Neural cell (in vitro differentiated cells): ENCODE data around the gene ZNF70. TPM values are rescaled to one million over a fixed set of nuclear protein-coding genes. Genes with fewer than 3 reads are reported as not detected.

Experiments used
- H2AFZ ChIP-seq: fragments of 200-600, 300-800 bp; sonication (generic), shearing (Covaris generic); 2 replicates; pipeline ENCODE4 v1.6.0; 2014; ENCODE audit warnings: low read depth, mild to moderate bottlenecking, antibody characterized with exemption, low read length, moderate library complexity
- H3F3A ChIP-seq: fragments of 200-600 bp; shearing (Covaris generic); 2 replicates; pipeline ENCODE4 v1.6.1; 2016; ENCODE audit warnings: mild to moderate bottlenecking, moderate library complexity, mixed read lengths, antibody characterized with exemption, low read length; ENCODE audit not compliant: insufficient read depth, poor library complexity, severe bottlenecking
- H3K27ac ChIP-seq: fragments of 200-600, 300-800 bp; sonication (generic), shearing (Covaris generic); 2 replicates; pipeline ENCODE4 v1.5.1; 2014; ENCODE audit warnings: mild to moderate bottlenecking, low read length, moderate library complexity
- H3K27me3 ChIP-seq: fragments of 300-800, 200-600 bp; sonication (generic), shearing (Covaris generic); 2 replicates; pipeline ENCODE4 v1.6.0; 2014; ENCODE audit warnings: mild to moderate bottlenecking, low read depth, low read length, moderate library complexity; ENCODE audit not compliant: insufficient read depth
- H3K36me3 ChIP-seq: fragments of 300-800, 200-600 bp; sonication (generic), shearing (Covaris generic); 2 replicates; pipeline ENCODE4 v1.5.1; 2014; ENCODE audit warnings: mild to moderate bottlenecking, antibody characterized with exemption, low read length, moderate library complexity; ENCODE audit not compliant: insufficient read depth
- H3K4me2 ChIP-seq: fragments of 300-800, 200-600 bp; sonication (generic), shearing (Covaris generic); 2 replicates; pipeline ENCODE4 v1.6.0; 2014; ENCODE audit warnings: mild to moderate bottlenecking, low read length
- H3K4me3 ChIP-seq: fragments of 300-800, 200-600 bp; sonication (generic), shearing (Covaris generic); 2 replicates; pipeline ENCODE4 v1.5.1; 2014; ENCODE audit warnings: mild to moderate bottlenecking, low read length, moderate library complexity
- H3K79me2 ChIP-seq: fragments of 200-600 bp; shearing (Covaris generic); replicated peaks from 2 replicates; pipeline ENCODE4 v1.6.0; 2014; ENCODE audit warnings: mild to moderate bottlenecking, low read length, moderate library complexity; ENCODE audit not compliant: insufficient read depth
- H3K9ac ChIP-seq: fragments of 300-800, 200-600 bp; sonication (generic), shearing (Covaris generic); 2 replicates; pipeline ENCODE4 v1.6.1; 2016; ENCODE audit warnings: mild to moderate bottlenecking, low read length, mixed read lengths
- H3K9me2 ChIP-seq: fragments of 200-600 bp; shearing (Covaris generic); 2 replicates; pipeline ENCODE4 v1.6.1; 2016; ENCODE audit warnings: mild to moderate bottlenecking, low read length, mixed read lengths; ENCODE audit not compliant: insufficient read depth
- H3K9me3 ChIP-seq: fragments of 200-600, 300-800 bp; sonication (generic), shearing (Covaris generic); 2 replicates; pipeline ENCODE4 v1.6.1; 2016; ENCODE audit warnings: mild to moderate bottlenecking, mixed run types, low read length, moderate library complexity, mixed read lengths
- H4K20me1 ChIP-seq: fragments of 200-600 bp; shearing (Covaris generic); 2 replicates; pipeline ENCODE4 v1.6.1; 2016; ENCODE audit warnings: mild to moderate bottlenecking, mixed run types; ENCODE audit not compliant: insufficient read depth
- CTCF ChIP-seq: fragments of 450-650 bp; IDR thresholded peaks from 2 replicates; pipeline ENCODE4 v1.5.1; 2014; ENCODE audit warnings: antibody characterized with exemption, mild to moderate bottlenecking, moderate library complexity; ENCODE audit not compliant: poor library complexity, severe bottlenecking
- EP300 ChIP-seq: fragments of 450-650 bp; conservative IDR thresholded peaks from 2 replicates; pipeline ENCODE4 v1.6.1; 2014; ENCODE audit warnings: antibody characterized with exemption, mild to moderate bottlenecking, moderate library complexity; ENCODE audit not compliant: poor library complexity, severe bottlenecking
- EZH2 ChIP-seq: fragments of 200-600, 300-800 bp; shearing (Covaris generic), sonication (generic); IDR thresholded peaks from 2 replicates; pipeline ENCODE4 v1.6.1; 2014; ENCODE audit warnings: antibody characterized with exemption, low read length, borderline replicate concordance, mild to moderate bottlenecking; ENCODE audit not compliant: insufficient read depth, poor library complexity, severe bottlenecking
- MXI1 ChIP-seq: fragments of 450-650 bp; conservative IDR thresholded peaks from 2 replicates; pipeline ENCODE4 v1.6.1; 2014; ENCODE audit warnings: antibody characterized with exemption, mild to moderate bottlenecking; ENCODE audit not compliant: poor library complexity, severe bottlenecking
- POLR2AphosphoS5 ChIP-seq: IDR thresholded peaks from 2 replicates; pipeline ENCODE4 v1.6.1; 2012
- RAD21 ChIP-seq: fragments of 450-650 bp; conservative IDR thresholded peaks from 2 replicates; pipeline ENCODE4 v1.6.1; 2014; ENCODE audit warnings: antibody characterized with exemption, mild to moderate bottlenecking, moderate library complexity
- REST ChIP-seq: IDR thresholded peaks from 2 replicates; pipeline ENCODE4 v1.6.1; 2012; ENCODE audit warnings: borderline replicate concordance
- SMC3 ChIP-seq: fragments of 450-650 bp; conservative IDR thresholded peaks from 2 replicates; pipeline ENCODE4 v1.6.1; 2014; ENCODE audit warnings: antibody characterized with exemption, mild to moderate bottlenecking, moderate library complexity; ENCODE audit not compliant: poor library complexity
- TAF1 ChIP-seq: IDR thresholded peaks from 2 replicates; pipeline ENCODE4 v1.6.1; 2012; ENCODE audit warnings: low read depth
- polyA minus RNA-seq: library from RNA; depleted of rRNA, polyadenylated mRNA; stranded (reverse); fragments of >200 nt; gene quantifications from 2 replicates; pipeline ENCODE4 v1.2.3, GENCODE V29; 2014
- polyA plus RNA-seq: library from polyadenylated mRNA; depleted of rRNA; stranded (reverse); fragments of >200 nt; gene quantifications from 2 replicates; pipeline ENCODE4 v1.2.3, GENCODE V29; 2014

Gene ZNF70
- 1.3 and 1.5 TPM in 2 replicates for polyA plus RNA-seq
- polyA minus RNA-seq, result 4.6 and 5.6 TPM in 2 replicates

GRCh38 chr22:23750714-23751440 lies at the start of gene ZNF70:
Gene ZNF70 (minus strand): TSS chr22:23751112. CDS start chr22:23745140, 5,972 bp downstream.
- Histone ChIP-seq H3K9me3 (no peaks in the 10 kb centered on the region), H2AFZ (peak within 1 kb of the TSS; percentile 98), H3K36me3 (no peaks in the 10 kb centered on the region), H3K9me2 (no peaks in the 10 kb centered on the region), H3K27ac (peak within 1 kb of the TSS; percentile 77), H4K20me1 (no peaks in the 10 kb centered on the region), H3K27me3 (no peaks in the 10 kb centered on the region), H3K9ac (peak within 1 kb of the TSS; percentile 90), H3K79me2 (peaks cover 6% of the 10 kb centered on the region), H3K4me2 (peak within 1 kb of the TSS; percentile 87), H3K4me3 (peak within 1 kb of the TSS; percentile 88), H3F3A (no peaks in the 10 kb centered on the region)
- TF ChIP-seq REST (peak; percentile 87), POLR2AphosphoS5 (peak; percentile 82), MXI1 (peak; percentile 76), TAF1 (peak; percentile 83), SMC3 (peak; percentile 26), EZH2 (no peak), CTCF (peak; percentile 51), RAD21 (no peak), EP300 (peak; percentile 48)

GRCh38 chr22:23796461-23796860 lies 45.5 kb upstream of the ZNF70 start:
- H4K20me1 ChIP-seq, result peaks cover 5% of the 10 kb centered on the region
- H3K9ac ChIP-seq, result no peak overlapping the region
- H2AFZ ChIP-seq, result no peak overlapping the region
- no peak overlapping the region for H3K27ac ChIP-seq
- no peak overlapping the region for H3K4me3 ChIP-seq
- no peaks in the 10 kb centered on the region for H3F3A ChIP-seq
- no peaks in the 10 kb centered on the region for H3K27me3 ChIP-seq
- no peaks in the 10 kb centered on the region for H3K9me2 ChIP-seq
- H3K36me3 ChIP-seq, result peaks cover 5% of the 10 kb centered on the region
- TF ChIP-seq CTCF (no peak), POLR2AphosphoS5 (no peak), SMC3 (no peak), RAD21 (no peak), EP300 (no peak)
- no peak overlapping the region for H3K4me2 ChIP-seq
- no peaks in the 10 kb centered on the region for H3K9me3 ChIP-seq
- H3K79me2 ChIP-seq, result peaks cover 5% of the 10 kb centered on the region
